T-helper 2 cell treated with Interferon-gamma antibody and Interleukin-4, amounts not matched to agents 100 ng/mL and 5 ng/mL, for 36 hours (primary cell): Measurements from ENCODE around the gene RNF157. TPM values are rescaled to one million over a fixed set of nuclear protein-coding genes. Genes with fewer than 3 reads are reported as not detected.
"Not testable (repeated sequence)": the region's sequence is repeated elsewhere in the genome, so short reads cannot be mapped to it uniquely, and the experiment has no call there.

Experiments
- intact Hi-C: fragments of 100-400 bp; cut with micrococcal nuclease; formaldehyde crosslinking; loops from one replicate; pipeline ENCODE4 v1.15.1; 2023
- total RNA-seq: library from RNA; stranded (reverse); gene quantifications from 2 replicates; pipeline ENCODE4 v1.2.3, GENCODE V29; 2022

The RNF157 gene
- total RNA-seq, 1 donor from 2014 or later: 66.0 TPM

- intact Hi-C loops: no loop called here
Observed at GRCh38 chr17:76255801-76256429, 15.6 kb upstream of the RNF157 start.

DNA sequence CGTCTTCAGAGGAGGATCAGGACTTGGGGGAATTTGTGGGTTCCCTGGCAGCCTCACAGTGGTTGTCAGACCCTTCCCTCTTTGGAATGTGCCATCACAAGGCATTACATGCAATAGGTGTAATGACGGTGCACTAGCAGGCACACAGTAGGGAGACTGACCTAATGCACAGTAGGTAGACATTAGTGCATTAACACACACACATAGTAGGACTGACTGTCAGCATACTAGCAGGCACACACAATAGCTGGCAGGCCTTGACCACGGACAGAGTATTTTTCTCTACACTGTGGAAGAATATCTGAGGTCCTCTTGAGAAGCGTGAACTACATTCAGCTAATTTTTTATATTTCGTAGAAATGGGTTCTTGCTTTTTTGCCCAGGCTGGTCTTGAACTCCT lies 14.0 kb upstream of the RNF157 start:
- intact Hi-C loops: no loop called here

GRCh38 chr17:76253841-76254240 lies 13.5 kb upstream of the RNF157 start:
- intact Hi-C loops: no loop called here

DNA sequence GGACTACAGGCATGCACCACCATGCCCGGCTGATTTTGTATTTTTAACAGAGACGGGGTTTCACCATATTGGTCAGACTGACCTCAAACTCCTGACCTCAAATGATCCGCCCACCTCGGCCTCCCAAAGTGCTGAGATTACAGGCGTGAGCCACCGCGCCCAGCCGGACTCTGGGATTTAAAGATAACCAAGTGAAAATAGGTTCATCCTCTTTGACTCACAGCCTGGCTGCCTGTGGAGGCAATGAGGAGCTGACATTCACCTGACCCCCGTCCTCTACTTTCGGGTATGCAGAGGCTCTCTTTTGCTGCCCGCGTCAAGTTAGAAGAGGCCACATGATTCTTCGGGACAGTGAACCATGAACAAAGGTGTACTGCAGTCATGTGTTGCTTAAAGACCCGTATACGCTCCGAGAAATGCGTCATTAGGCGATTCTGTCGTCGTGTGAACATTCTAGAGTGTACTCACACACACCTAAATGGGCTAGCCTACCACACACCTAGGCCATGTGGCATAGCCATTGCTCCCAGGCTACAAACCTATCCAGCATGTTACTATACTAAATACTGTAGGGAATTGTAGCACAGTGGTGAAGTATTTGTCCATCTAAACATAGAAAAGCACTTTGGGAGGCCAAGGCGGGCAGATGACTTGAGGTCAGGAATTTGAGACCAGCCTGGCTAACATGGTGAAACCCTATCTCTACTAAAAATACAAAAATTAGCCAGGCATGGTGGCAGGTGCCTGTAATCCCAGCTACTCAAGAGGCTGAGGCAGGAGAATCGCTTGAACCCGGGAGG lies 12.9 kb upstream of the RNF157 start:
- intact Hi-C loops: not testable (repeated sequence)

DNA sequence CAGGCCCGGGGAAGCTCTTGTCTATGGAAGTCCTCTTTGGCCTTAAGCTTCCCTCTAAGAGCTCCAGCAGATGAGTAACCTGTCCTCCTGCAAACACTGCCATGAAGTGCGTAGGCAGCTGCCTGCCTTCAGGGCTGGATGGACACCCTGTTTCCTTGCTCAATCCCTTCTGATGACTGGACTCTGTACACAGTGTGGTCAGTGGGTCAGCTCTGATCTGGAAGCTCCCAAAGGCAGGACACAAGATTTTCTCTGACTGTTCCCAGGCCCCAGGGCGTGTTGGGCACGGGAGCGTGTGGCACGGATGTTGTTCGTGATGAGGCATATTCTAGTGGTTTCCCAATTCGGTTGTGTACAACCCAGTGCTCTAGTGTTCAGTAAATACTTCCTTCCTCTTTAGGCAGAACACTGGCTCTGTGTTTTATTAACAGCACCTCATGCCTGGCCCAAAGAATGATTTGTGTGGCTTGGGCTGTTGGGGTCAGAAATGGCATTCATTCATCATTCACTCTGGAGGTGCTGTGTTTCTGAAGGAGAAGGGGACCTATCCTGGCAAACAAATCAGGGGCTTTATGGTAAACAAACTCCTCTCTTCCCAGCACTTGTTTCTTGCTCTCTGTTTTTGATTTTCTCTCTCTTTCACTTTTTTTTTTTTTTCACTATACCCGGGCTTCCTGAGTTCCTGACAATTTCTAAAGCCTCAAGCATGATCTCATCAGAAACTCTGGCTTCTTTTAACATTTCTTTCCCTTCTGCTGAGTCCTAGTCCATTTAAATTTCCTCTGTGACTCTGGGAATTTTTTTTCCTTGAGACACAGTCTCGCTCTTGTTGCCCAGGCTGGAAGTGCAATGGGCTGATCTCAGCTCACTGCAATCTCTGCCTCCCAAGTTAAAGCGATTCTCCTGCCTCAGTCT lies 12.0 kb upstream of the RNF157 start:
- intact Hi-C loops: no loop called here

- intact Hi-C loops: no loop called here
Observed at GRCh38 chr17:76251478-76252039, 11.3 kb upstream of the RNF157 start.

DNA sequence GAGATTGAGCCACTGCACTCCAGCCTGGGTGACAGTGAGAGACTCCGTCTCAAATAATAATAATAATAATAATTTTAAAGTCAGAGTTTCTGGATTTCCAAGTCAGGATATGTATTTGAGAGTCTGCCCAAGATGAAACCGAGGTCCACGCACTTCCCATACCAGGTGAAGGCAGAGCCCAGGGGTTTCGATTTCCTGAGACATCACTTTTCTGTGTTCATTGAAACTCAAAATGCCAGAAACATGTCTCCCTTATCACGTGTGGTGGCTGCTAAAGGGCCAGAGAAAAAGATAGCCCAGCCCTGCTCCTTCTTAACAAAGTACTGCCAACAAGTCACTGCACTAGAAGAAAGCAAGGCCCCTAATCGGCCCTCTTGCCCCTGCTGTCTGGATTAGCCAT lies 9.8 kb upstream of the RNF157 start:
- intact Hi-C loops: no loop called here

- intact Hi-C loops: no loop called here
Observed at GRCh38 chr17:76248013-76248782, 7.9 kb upstream of the RNF157 start.

GRCh38 chr17:76247304-76247703 lies 7.0 kb upstream of the RNF157 start:
- intact Hi-C loops: loop anchor here (2.0 kb wide), 1 partner anchor 55 kb away; no protein-coding TSS in a partner anchor

DNA sequence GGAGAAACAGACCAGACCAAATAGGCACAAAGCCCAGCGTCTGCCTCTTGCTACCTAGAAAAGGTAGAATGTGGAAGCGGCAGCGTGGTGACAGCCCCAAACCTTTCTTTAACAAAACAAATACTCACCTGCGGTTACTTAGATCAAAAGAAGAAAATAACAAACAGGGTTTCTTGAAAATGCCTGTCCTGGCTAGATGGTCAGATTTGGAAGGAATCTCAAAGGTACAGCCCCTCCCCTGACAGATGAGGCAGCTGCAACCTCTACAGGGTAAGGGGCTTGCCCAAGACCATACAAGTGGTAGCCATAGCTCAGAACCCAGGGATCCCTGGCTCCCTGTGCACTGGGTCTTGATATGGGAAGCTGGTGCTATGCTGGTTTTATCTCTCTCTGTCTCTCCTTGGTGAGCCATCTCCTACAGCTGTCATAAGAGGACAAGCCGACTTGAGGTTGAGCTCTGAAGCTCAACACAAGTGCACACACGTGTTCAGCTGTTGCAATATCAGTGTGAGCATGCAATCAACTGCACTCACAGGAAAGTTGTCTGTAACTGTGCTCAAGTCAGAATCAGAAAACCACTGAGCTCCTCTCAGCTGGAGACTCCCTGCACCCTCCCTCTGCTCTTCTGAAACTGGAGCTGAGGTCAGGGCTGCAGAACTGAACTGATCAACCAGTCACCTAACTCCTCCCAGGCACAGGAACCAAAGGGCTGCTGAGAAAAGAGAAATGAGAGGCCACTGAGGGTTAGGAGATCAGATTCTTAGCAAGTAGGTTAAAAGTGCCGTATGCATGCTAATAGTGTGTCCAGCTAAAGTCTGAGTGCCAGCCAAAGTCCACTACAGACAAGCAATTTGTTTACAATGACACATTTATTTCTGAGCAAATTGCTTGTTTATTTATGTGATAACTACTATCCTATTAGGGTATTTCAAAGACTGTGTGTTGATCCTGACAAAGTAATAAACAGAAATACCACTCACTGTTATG lies 6.1 kb upstream of the RNF157 start:
- intact Hi-C loops: loop anchor here (1.0 to 2.0 kb wide), 2 partner anchors 19 to 54 kb away; partner anchors contain the start of gene UBALD2

DNA sequence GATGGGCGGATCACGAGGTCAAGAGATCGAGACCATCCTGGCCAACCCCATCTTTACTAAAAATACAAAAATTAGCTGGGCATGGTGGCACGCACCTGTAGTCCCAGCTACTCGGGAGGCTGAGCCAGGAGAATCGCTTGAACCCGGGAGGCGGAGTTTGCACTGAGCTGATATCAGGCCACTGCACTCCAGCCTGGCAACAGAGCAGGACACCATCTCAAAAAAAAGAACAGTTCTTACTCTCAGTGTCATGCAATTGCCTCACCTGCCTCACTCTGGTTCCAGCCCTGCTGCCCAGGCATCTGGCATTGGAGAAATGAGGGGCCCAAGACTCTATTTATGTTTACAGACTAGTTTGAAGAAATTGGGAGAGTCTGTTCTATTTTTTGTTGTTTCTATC lies 4.4 kb upstream of the RNF157 start:
- intact Hi-C loops: not testable (repeated sequence)

GRCh38 chr17:76243826-76244679 lies 3.8 kb upstream of the RNF157 start:
- intact Hi-C loops: no loop called here

GRCh38 chr17:76241691-76242255 lies 1.5 kb upstream of the RNF157 start:
- intact Hi-C loops: no loop called here

- intact Hi-C loops: no loop called here
Observed at GRCh38 chr17:76241204-76241538, 878 bp upstream of the RNF157 start.

GRCh38 chr17:76239538-76240274 lies 587 bp downstream of the RNF157 start:
- intact Hi-C loops: loop anchor here (2.0 kb wide), 1 partner anchor 47 kb away; no protein-coding TSS in a partner anchor

GRCh38 chr17:76238847-76239537 lies 1.3 kb downstream of the RNF157 start:
- intact Hi-C loops: loop anchor here (2.0 kb wide), 1 partner anchor 46 kb away; no protein-coding TSS in a partner anchor

DNA sequence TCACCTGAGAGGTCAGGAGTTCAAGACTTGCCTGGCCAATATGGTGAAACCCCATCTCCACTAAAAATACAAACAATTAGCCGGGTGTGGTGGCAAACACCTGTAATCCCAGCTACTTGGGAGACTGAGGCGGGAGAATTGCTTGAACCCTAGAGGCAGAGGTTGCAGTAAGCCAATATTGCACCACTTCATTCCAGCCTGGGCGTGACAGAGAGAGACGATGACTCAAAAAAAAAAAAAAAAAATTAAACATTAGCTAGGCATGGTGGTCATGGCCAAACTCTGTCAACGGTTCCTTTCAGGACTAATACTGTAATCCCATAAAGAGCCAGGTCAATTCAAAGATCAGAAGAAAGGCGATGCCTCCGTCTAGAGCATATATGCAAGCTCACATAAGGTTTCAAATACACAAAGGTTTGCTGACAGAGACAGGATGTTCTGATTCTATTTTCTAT lies 2.4 kb downstream of the RNF157 start:
- intact Hi-C loops: loop anchor here (2.0 kb wide), 1 partner anchor 45 kb away; no protein-coding TSS in a partner anchor
